ENCODE data around the gene SCUBE3.

The SCUBE3 gene

DNA sequence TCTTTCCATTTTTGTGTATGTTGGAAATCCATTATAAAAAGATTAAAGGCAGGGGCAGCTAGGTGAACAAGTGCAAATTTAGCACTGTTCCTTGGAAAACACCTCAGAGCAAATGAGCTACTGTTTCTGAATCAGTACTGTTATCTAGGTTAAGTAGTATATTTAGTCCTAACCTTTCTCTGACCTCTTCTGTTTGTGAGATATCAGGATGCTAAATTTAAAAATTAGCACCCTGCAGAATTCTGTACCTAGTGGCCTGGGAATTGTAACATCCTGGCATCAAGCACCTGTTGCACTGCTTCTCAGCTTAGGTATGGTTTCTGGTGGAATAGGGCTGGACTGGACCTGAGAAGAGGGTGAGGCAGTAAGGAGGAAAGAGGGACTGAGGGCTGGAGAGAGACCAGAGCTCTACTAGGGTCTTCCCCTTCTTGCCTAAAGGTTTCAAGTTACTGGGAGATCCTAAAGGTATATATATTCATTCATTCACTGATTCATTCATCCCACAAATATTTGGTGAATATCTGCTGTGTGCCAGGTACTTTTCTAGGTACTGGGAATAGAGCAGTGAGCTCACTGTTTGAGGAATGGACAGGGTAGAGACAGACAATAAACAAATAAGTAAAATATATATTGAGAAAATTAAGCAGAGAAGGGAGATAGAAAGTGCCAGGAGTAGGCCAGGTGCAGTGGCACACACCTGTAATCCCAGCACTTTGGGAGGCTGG, 51.0 kb downstream of the SCUBE3 start:
- Histone ChIP-seq H3K27ac (replicated peaks) (no peak overlapping the region), H3K27me3 (ENCODE audit: insufficient read depth, poor library complexity, severe bottlenecking) (no peaks in the 10 kb centered on the region), H3K4me3 (replicated peaks; ENCODE audit: insufficient read depth, low read length) (no peak overlapping the region)
- TF ChIP-seq POLR2AphosphoS5 (IDR thresholded peaks at IDR 0.05; ENCODE audit: low read depth) (no peak), GABPA (IDR thresholded peaks at IDR 0.05; ENCODE audit: low read depth) (no peak), SPI1 (IDR thresholded peaks at IDR 0.05; ENCODE audit: borderline replicate concordance, low read depth) (no peak)
- TF ChIP-seq, protein P1, sequence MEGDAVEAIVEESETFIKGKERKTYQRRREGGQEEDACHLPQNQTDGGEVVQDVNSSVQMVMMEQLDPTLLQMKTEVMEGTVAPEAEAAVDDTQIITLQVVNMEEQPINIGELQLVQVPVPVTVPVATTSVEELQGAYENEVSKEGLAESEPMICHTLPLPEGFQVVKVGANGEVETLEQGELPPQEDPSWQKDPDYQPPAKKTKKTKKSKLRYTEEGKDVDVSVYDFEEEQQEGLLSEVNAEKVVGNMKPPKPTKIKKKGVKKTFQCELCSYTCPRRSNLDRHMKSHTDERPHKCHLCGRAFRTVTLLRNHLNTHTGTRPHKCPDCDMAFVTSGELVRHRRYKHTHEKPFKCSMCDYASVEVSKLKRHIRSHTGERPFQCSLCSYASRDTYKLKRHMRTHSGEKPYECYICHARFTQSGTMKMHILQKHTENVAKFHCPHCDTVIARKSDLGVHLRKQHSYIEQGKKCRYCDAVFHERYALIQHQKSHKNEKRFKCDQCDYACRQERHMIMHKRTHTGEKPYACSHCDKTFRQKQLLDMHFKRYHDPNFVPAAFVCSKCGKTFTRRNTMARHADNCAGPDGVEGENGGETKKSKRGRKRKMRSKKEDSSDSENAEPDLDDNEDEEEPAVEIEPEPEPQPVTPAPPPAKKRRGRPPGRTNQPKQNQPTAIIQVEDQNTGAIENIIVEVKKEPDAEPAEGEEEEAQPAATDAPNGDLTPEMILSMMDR (IDR thresholded peaks at IDR 0.05; ENCODE audit: insufficient read depth, low read length) = no peak
- TF ChIP-seq, protein P2, sequence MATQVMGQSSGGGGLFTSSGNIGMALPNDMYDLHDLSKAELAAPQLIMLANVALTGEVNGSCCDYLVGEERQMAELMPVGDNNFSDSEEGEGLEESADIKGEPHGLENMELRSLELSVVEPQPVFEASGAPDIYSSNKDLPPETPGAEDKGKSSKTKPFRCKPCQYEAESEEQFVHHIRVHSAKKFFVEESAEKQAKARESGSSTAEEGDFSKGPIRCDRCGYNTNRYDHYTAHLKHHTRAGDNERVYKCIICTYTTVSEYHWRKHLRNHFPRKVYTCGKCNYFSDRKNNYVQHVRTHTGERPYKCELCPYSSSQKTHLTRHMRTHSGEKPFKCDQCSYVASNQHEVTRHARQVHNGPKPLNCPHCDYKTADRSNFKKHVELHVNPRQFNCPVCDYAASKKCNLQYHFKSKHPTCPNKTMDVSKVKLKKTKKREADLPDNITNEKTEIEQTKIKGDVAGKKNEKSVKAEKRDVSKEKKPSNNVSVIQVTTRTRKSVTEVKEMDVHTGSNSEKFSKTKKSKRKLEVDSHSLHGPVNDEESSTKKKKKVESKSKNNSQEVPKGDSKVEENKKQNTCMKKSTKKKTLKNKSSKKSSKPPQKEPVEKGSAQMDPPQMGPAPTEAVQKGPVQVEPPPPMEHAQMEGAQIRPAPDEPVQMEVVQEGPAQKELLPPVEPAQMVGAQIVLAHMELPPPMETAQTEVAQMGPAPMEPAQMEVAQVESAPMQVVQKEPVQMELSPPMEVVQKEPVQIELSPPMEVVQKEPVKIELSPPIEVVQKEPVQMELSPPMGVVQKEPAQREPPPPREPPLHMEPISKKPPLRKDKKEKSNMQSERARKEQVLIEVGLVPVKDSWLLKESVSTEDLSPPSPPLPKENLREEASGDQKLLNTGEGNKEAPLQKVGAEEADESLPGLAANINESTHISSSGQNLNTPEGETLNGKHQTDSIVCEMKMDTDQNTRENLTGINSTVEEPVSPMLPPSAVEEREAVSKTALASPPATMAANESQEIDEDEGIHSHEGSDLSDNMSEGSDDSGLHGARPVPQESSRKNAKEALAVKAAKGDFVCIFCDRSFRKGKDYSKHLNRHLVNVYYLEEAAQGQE (IDR thresholded peaks at IDR 0.05; ENCODE audit: insufficient replicate concordance, low read depth) = no peak
- DNase-seq (ENCODE audit: low read depth in 1 of 2, low spot score in 1 of 2) = no peak

DNA sequence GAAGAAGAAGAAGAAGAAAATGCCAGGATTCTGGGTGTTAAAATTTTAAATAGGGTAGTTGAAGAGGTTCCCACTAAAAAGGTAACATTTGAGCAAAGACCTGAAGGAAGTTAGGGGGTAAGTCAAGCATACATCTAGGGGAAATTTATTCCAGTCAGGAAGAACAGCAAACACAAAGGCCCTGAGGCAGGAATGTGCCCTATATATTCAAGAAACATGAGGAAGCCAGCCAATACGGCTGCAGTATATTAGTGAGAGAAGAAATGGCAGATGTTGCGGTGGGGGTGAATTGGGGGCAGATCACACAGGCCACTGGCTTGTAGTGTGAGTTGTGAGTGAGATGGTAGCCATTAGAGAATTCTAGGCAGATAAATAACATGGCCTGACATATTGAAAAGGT, 51.8 kb downstream of the SCUBE3 start:
- H3K27me3 ChIP-seq (ENCODE audit: insufficient read depth, poor library complexity, severe bottlenecking) = no peaks in the 10 kb centered on the region
- no peak overlapping the region for H3K27ac ChIP-seq (replicated peaks)
- no peak overlapping the region for H3K4me3 ChIP-seq (replicated peaks; ENCODE audit: insufficient read depth, low read length)
- TF ChIP-seq POLR2AphosphoS5 (IDR thresholded peaks at IDR 0.05; ENCODE audit: low read depth) (no peak), GABPA (IDR thresholded peaks at IDR 0.05; ENCODE audit: low read depth) (no peak), SPI1 (IDR thresholded peaks at IDR 0.05; ENCODE audit: borderline replicate concordance, low read depth) (no peak)
- TF ChIP-seq, protein P1 (IDR thresholded peaks at IDR 0.05; ENCODE audit: insufficient read depth, low read length) = no peak
- TF ChIP-seq, protein P2 (IDR thresholded peaks at IDR 0.05; ENCODE audit: insufficient replicate concordance, low read depth) = no peak
- no peak for DNase-seq (ENCODE audit: low read depth in 1 of 2, low spot score in 1 of 2)

DNA sequence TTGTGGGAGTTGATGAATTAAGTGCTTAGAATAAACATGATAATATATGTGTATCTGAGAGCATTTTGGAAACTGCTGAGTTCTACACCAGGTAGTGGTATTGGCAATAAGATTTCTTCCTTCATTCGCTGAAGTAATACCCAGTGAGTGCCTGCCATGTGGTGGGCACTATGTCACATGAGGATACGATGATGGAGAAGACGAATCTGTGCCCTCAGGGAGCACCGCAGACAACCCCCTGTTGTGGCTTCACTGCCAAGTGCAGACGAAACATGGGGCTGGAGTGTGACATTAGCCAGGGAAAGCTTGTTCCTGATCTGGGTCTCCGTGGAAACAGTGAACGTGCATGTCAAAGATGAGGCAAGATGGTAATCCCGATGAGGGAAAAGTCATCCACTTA, 53.7 kb downstream of the SCUBE3 start:
- TF ChIP-seq GABPA (IDR thresholded peaks at IDR 0.05; ENCODE audit: low read depth) (no peak), SPI1 (IDR thresholded peaks at IDR 0.05; ENCODE audit: borderline replicate concordance, low read depth) (no peak), POLR2AphosphoS5 (IDR thresholded peaks at IDR 0.05; ENCODE audit: low read depth) (no peak)
- TF ChIP-seq, protein P2 (IDR thresholded peaks at IDR 0.05; ENCODE audit: insufficient replicate concordance, low read depth) = no peak
- TF ChIP-seq, protein P1 (IDR thresholded peaks at IDR 0.05; ENCODE audit: insufficient read depth, low read length) = no peak
- Histone ChIP-seq H3K4me3 (replicated peaks; ENCODE audit: insufficient read depth, low read length) (no peak overlapping the region), H3K27me3 (ENCODE audit: insufficient read depth, poor library complexity, severe bottlenecking) (no peaks in the 10 kb centered on the region), H3K27ac (replicated peaks) (no peak overlapping the region)
- no peak for DNase-seq (ENCODE audit: low read depth in 1 of 2, low spot score in 1 of 2)

All from HL-60 (cell line).